GM10266 (cell line): ENCODE measurements around the gene CNST.
"Not testable (repeated sequence)": the region's sequence is repeated elsewhere in the genome, so short reads cannot be mapped to it uniquely, and the experiment has no call there.

ENCODE experiments used
- DNase-seq: peaks from one replicate; pipeline ENCODE4 v3.0.0; 2012; ENCODE audit errors: extremely low spot score
- TF ChIP-seq, protein P1 (sequence below): IDR thresholded peaks from 2 replicates; pipeline ENCODE4 v1.5.1; 2012; ENCODE audit warnings: mild to moderate bottlenecking, low read depth; ENCODE audit not compliant: control insufficient read depth, insufficient read depth; ENCODE audit errors: missing control alignments

The CNST gene

DNA sequence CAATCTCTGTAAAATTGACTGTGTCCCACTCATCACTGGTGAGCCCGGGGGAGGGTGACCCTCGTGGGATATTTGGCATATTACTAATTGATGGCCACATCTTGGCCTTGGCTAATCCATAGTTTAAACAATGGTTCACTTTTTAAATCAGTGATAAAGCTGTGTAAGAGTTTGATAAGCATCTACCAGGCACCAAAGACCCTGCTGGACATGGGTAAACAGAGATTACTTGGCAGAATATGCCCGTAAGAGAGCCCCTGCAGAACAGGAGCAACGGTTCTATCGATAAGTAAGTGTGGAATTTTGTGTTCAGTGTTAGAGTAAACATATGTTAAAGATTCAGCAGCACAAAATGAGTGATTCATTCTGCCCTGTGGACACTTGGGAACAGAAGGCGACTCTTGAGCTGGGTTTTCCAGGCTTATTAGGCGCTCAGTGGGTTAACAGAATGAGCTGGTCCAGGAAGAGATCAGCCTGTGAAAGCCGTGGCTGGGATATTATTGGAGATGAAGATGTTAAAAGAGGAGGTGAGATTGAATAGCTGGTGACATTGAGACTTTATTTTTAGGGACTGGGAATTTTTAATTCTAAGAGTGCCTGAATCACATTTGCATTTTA, 55.9 kb downstream of the CNST start:
- DNase-seq = no peak
- TF ChIP-seq, protein P1, sequence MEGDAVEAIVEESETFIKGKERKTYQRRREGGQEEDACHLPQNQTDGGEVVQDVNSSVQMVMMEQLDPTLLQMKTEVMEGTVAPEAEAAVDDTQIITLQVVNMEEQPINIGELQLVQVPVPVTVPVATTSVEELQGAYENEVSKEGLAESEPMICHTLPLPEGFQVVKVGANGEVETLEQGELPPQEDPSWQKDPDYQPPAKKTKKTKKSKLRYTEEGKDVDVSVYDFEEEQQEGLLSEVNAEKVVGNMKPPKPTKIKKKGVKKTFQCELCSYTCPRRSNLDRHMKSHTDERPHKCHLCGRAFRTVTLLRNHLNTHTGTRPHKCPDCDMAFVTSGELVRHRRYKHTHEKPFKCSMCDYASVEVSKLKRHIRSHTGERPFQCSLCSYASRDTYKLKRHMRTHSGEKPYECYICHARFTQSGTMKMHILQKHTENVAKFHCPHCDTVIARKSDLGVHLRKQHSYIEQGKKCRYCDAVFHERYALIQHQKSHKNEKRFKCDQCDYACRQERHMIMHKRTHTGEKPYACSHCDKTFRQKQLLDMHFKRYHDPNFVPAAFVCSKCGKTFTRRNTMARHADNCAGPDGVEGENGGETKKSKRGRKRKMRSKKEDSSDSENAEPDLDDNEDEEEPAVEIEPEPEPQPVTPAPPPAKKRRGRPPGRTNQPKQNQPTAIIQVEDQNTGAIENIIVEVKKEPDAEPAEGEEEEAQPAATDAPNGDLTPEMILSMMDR = no peak

DNA sequence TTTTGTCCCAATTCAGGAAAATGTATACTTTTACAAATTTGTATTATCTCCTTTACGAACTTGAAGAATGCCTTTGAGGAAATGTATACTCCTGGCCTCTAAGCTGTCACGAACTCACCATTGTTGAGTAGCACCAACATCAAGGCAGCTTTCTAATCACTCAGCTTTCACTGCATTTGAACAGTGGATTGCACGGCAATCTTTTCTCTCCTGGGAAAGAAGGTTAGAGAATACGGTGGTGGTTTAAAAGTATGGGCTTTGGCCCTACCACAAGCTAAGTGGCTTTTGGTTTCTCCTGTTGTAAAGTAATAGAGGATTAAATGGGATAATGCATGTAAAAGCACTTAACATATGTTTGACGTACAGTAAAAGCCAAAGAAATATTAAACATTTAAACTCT, 57.8 kb downstream of the CNST start:
- TF ChIP-seq, protein P1 = no peak
- DNase-seq = no peak

DNA sequence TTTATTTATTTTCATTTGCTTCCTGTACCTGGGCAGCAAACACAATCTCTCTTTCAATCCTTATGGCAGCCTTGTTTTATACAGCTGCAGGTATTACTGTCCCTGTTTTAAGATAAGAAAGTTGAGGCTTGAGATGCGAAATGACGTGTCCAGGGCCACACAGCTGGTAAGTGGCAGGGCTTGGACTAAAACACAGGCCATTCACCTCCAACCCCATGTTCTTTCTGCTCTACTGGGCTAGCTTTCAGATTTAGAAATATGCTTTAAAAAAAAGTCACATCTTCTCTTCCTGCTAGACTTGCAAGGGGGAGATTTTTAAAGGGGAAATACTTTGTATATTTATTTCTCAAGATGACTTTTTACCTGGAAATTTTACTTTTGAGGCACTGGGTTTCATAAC, 62.8 kb downstream of the CNST start:
- peak; percentile 61 for DNase-seq
- TF ChIP-seq, protein P1 = no peak

DNA sequence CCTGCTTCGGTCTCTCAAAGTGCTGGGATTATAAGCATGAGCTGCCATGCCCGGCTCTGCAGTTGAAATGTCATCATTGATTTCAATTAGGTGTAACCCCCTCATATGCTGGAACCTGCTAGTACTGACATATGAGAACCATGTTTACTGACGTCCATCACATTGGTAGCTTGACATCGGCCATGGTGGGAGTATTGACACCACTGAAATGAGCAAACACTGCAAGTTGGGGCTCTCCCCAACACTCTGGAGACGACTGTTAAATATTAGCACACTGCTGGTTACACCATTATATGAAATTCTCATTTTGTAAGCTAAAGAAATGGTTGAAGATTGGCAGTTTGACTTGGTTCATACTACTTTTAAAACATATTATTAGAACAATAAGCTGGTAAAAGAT, 63.7 kb downstream of the CNST start:
- TF ChIP-seq, protein P1 = no peak
- DNase-seq = peak; percentile 23

DNA sequence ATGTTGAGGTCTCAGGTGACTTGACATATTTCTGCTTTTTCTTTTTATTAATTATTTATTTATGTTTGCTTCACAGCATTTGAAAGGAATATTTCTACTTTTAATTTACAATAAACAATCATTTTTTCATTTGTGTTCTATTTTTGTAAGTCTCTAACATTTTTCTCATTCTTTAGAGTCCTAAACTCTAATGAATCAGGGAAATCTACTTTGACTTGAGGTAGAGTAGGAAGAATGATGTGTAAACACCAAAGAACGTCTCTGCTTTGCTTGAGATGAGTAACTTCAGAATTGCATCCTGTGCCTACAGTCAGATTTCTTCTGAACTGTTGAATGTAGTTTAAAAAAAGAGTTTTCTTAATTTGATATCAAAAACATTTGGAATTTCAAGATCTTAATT, 65.2 kb downstream of the CNST start:
- DNase-seq = no peak
- TF ChIP-seq, protein P1 = no peak

DNA sequence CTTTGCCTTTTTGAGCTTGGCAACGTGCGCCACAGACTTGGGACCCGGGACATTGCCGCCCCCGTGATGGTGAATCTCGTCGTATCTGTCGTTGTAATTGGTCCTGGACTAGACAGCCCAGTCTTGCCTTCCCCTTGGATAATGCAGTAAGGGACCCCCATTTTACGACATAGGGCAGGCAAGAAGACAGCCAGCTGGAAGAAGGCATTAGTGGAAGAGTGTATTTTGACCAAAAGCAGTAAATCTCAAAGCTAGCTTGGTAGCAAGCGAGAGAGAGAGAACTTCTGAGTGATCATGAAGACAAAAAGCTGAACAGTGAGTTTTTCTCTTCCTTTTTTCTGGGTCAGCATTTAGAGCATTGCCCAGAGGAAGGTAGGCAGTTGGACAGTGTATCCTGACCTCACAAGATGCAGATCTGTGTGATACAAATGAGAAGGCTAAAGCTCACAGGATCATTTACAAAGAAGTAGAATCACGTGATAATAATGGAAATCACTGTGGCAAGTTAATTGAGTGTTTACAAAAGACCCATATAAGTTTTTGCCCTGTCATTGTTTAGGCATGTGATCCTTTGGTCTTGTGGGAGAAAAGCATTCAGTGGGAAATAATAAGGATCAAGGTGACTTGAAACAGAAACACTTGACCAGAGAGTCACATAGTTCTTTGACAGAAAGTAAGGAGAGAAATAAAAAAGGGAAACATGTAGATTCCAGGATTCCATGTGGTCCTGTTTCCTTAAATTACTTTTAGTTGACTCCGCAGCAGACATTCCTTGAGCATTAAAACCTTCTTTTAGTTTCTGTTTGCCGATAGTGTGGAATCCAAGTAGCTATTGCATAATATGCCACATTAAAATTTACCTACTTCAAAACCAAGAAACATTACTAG, 66.3 kb downstream of the CNST start:
- DNase-seq = no peak
- TF ChIP-seq, protein P1 = no peak

DNA sequence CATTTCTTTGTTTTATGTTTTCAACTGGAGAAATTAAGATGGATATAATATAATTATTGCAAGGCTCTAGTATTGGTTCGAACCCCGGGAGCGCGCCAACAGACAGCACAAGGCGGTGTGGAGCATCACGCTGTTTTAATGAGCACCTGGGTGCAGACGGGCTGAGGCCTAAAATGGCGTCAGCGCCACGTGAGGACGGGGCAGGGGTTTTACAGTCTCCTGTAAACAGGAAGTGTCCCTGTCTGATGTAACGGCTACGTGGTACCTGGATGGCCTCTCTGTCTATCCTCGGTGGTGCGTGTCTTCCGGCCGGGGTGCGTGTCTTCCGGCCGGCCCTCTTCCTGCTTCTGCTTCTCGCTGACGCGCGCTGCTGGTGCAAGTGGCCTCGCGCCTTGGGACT, 68.4 kb downstream of the CNST start:
- not testable (repeated sequence) for DNase-seq
